Loucy (cell line): ENCODE measurements around the gene TMEM253.

ENCODE experiments used
- EZH2phosphoT487 ChIP-seq: fragments of 200-600 bp; IDR thresholded peaks from 2 replicates; pipeline ENCODE4 v1.6.1; 2018; ENCODE audit warnings: antibody characterized with exemption, mild to moderate bottlenecking, moderate library complexity, borderline replicate concordance
- TF ChIP-seq, protein P1 (sequence below): fragments of 200-600 bp; sonication (generic); conservative IDR thresholded peaks from 2 replicates; pipeline ENCODE4 v1.5.1; 2014; ENCODE audit warnings: mild to moderate bottlenecking, antibody characterized with exemption, low read length

DNA sequence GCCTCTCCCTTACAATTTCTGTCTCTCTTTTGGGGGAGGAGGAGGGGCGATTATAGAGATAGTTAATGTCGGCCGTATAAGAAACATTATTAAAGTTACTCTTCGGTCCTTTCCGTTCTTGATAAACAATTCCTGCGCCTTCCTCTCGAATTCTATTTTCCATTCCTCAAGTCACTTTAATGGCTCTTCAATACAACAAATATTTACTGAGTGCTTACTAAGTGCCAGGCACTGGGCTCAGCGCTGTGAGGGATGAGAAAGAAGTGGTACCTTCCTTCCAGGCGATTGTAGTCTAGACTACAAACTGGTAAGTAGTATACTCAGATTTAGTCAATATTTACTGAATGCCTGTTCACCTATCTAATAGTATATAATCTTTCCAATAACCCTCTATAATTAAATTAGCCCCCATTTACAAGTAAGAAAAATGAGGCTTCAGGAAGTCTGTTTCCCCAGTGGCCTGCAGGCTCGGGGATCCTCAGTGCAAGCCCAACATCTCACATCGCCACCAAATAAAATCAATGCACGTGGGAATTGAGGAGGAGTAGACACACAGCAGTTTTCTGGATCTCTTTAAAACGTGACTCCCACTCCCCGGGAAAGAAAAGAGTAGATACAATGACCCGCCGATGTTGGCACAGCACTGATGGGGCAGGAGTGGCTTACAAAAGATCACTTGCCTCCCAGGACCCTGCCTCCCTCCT, 1.8 kb upstream of the TMEM253 start:
- TF ChIP-seq, protein P1, sequence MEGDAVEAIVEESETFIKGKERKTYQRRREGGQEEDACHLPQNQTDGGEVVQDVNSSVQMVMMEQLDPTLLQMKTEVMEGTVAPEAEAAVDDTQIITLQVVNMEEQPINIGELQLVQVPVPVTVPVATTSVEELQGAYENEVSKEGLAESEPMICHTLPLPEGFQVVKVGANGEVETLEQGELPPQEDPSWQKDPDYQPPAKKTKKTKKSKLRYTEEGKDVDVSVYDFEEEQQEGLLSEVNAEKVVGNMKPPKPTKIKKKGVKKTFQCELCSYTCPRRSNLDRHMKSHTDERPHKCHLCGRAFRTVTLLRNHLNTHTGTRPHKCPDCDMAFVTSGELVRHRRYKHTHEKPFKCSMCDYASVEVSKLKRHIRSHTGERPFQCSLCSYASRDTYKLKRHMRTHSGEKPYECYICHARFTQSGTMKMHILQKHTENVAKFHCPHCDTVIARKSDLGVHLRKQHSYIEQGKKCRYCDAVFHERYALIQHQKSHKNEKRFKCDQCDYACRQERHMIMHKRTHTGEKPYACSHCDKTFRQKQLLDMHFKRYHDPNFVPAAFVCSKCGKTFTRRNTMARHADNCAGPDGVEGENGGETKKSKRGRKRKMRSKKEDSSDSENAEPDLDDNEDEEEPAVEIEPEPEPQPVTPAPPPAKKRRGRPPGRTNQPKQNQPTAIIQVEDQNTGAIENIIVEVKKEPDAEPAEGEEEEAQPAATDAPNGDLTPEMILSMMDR: no peak
- no peak for TF ChIP-seq EZH2phosphoT487
